Gastroesophageal sphincter (tissue), 3 donors: ENCODE data around the gene LPP.

Experiments used
- CTCF ChIP-seq, 4 experiments: fragments of 200-600 bp in 2 of 4; fragments of 450-650 bp in 2 of 4; sonication (generic) in 1 of 4; IDR thresholded peaks; one replicate each; pipeline ENCODE4 v1.5.1; 2017 to 2019; ENCODE audit warnings: antibody characterized with exemption in 4 of 4, mild to moderate bottlenecking in 2 of 4, moderate library complexity in 2 of 4
- POLR2A ChIP-seq, 2 donors: fragments of 450-650 bp; IDR thresholded peaks; one replicate each; pipeline ENCODE4 v1.6.1; 2017; ENCODE audit warnings: antibody characterized with exemption in 2 of 2, mild to moderate bottlenecking in 2 of 2, moderate library complexity in 1 of 2

GRCh38 chr3:188575501-188575900 is 421.5 kb downstream of the LPP start:
- no peak for TF ChIP-seq CTCF (IDR thresholded peaks at IDR 0.05)
- TF ChIP-seq POLR2A (IDR thresholded peaks at IDR 0.05), result no peak
